HG03442 (cell line): Measurements from ENCODE around the gene SLAMF1.
"Not testable (repeated sequence)": the region's sequence is repeated elsewhere in the genome, so short reads cannot be mapped to it uniquely, and the experiment has no call there.

Experiments
- ATAC-seq: cut with Tn5 transposase; IDR thresholded peaks from one replicate; pipeline ENCODE4 v1.9.1; 2021; ENCODE audit warnings: mild to moderate bottlenecking, moderate library complexity; ENCODE audit not compliant: unreplicated experiment

The SLAMF1 gene

GRCh38 chr1:160665330-160666078 is 18.7 kb upstream of the SLAMF1 start:
- no peak for ATAC-seq

GRCh38 chr1:160664573-160665051 is 17.8 kb upstream of the SLAMF1 start:
- peak; percentile 69 for ATAC-seq

GRCh38 chr1:160662910-160663309 is 16.1 kb upstream of the SLAMF1 start:
- ATAC-seq: no peak

- ATAC-seq: no peak
Observed at GRCh38 chr1:160659566-160659965, 12.7 kb upstream of the SLAMF1 start.

- ATAC-seq: no peak
Observed at GRCh38 chr1:160658814-160659193, 12.0 kb upstream of the SLAMF1 start.

- ATAC-seq: no peak
Observed at GRCh38 chr1:160658162-160658813, 11.4 kb upstream of the SLAMF1 start.

- ATAC-seq: no peak
Observed at GRCh38 chr1:160657250-160657781, 10.5 kb upstream of the SLAMF1 start.

- ATAC-seq: no peak
Observed at GRCh38 chr1:160656737-160657136, 9.9 kb upstream of the SLAMF1 start.

- no peak for ATAC-seq
Observed at GRCh38 chr1:160653620-160654016, 6.8 kb upstream of the SLAMF1 start.

GRCh38 chr1:160652924-160653619 is 6.2 kb upstream of the SLAMF1 start:
- ATAC-seq: no peak

GRCh38 chr1:160652065-160652641 is 5.3 kb upstream of the SLAMF1 start:
- not testable (repeated sequence) for ATAC-seq

- ATAC-seq: no peak
Observed at GRCh38 chr1:160651433-160652064, 4.7 kb upstream of the SLAMF1 start.

GRCh38 chr1:160647329-160647720 is 481 bp upstream of the SLAMF1 start:
- no peak for ATAC-seq

- no peak for ATAC-seq
Observed at GRCh38 chr1:160646180-160646579, 664 bp downstream of the SLAMF1 start.

GRCh38 chr1:160645386-160646130 is 1.3 kb downstream of the SLAMF1 start:
- no peak for ATAC-seq

- ATAC-seq: no peak
Observed at GRCh38 chr1:160644399-160644798, 2.4 kb downstream of the SLAMF1 start.

- ATAC-seq: no peak
Observed at GRCh38 chr1:160643138-160643537, 3.7 kb downstream of the SLAMF1 start.

GRCh38 chr1:160642281-160642644 is 4.6 kb downstream of the SLAMF1 start:
- no peak for ATAC-seq

GRCh38 chr1:160641323-160642280 is 5.2 kb downstream of the SLAMF1 start:
- ATAC-seq: no peak
